ENCODE results near the gene HTR1D. TPM values are rescaled to one million over a fixed set of nuclear protein-coding genes. Genes with fewer than 3 reads are reported as not detected.

HTR1D gene
- total RNA-seq, 3 donors from 2014 or later = 0.47 TPM; not detected in 2

DNA sequence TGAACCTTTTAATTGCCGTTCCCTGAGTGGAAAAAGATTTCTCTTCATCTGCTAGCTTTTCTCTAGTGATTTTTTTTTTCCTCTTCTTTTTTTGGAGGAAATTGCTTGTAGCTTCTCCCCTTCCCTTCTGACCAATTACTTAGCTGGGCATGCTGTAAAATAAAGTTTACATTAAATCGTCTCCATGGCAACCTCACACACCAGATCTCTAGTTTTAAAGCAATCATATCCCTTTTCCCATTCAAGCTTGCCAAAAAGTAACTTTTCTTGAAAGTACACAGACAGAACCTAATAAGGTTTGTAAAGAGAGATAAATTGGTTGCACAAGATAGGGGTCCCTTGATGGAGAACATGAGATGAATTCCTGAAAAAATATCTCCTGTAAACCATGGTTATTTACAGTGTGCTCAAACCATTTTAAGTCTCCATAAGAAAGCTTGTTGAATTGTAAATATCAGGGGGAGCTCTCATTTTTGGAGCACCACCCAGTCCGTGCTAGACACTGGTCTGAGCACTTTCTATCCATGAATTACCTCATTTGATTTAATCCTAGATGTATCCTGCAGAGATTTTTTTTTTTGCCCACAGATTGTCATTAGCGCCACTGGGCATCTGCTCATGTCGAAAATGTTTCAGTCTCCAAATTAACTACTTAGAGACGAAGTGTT lies 32.6 kb upstream of the HTR1D start:
- H3K4me1 ChIP-seq (ENCODE audit: low read depth) = no peaks in the 10 kb centered on the region
- no peaks in the 10 kb centered on the region for H3K9me3 ChIP-seq
- H3K4me3 ChIP-seq = no peak overlapping the region
- no peak for DNase-seq
- intact Hi-C loops (cut with DNase I, micrococcal nuclease) = no loop called here
- no peaks in the 10 kb centered on the region for H3K36me3 ChIP-seq (ENCODE audit: low read depth)
- ATAC-seq = no peak
- TF ChIP-seq, protein P1, sequence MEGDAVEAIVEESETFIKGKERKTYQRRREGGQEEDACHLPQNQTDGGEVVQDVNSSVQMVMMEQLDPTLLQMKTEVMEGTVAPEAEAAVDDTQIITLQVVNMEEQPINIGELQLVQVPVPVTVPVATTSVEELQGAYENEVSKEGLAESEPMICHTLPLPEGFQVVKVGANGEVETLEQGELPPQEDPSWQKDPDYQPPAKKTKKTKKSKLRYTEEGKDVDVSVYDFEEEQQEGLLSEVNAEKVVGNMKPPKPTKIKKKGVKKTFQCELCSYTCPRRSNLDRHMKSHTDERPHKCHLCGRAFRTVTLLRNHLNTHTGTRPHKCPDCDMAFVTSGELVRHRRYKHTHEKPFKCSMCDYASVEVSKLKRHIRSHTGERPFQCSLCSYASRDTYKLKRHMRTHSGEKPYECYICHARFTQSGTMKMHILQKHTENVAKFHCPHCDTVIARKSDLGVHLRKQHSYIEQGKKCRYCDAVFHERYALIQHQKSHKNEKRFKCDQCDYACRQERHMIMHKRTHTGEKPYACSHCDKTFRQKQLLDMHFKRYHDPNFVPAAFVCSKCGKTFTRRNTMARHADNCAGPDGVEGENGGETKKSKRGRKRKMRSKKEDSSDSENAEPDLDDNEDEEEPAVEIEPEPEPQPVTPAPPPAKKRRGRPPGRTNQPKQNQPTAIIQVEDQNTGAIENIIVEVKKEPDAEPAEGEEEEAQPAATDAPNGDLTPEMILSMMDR (IDR thresholded peaks at IDR 0.05) = no peak

DNA sequence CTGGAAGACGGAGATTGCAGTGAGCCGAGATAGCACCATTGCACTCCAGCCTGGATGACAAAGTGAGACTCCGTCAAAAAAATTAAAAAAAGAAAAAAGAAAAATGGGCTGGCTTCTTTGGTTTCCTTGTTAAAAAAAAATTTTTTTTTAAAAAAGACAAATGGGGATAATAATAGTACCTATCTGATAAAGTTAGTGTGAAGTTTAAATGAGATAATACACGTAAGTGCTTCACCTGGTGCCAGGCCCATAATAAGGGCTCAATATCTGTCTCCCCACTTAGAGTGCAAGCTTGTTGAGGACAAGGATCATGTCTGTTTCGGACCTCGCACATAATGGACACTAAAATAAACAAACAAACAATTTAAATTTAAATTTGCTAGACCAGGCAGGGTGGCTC lies 30.0 kb upstream of the HTR1D start:
- no peaks in the 10 kb centered on the region for H3K9me3 ChIP-seq
- no peaks in the 10 kb centered on the region for H3K4me1 ChIP-seq (ENCODE audit: low read depth)
- DNase-seq (no peak), ATAC-seq (no peak)
- TF ChIP-seq, protein P1 (IDR thresholded peaks at IDR 0.05) = no peak
- no peak overlapping the region for H3K4me3 ChIP-seq
- intact Hi-C loops (cut with DNase I, micrococcal nuclease) = no loop called here
- H3K36me3 ChIP-seq (ENCODE audit: low read depth) = no peaks in the 10 kb centered on the region

DNA sequence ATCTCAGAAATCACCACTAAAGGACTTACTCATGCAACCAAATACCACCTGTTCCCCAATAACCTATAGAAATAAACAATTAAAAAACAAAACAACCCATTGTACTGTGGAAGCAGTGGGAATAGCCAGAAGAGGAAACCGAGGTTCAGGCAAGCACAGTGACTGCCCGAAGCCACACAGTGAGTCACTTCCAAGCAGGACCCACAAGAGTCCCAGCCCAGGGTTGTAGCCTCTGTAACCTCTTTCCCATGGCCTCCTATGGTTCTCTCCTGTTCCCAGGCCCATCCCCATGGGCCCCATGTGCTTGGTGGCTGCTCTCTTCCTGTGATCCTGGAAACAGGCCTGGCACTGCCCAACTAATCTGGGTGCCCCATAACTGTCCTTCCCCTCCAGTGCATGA lies 29.0 kb upstream of the HTR1D start:
- Histone ChIP-seq H3K36me3 (ENCODE audit: low read depth) (no peaks in the 10 kb centered on the region), H3K4me1 (ENCODE audit: low read depth) (no peaks in the 10 kb centered on the region), H3K4me3 (no peak overlapping the region), H3K9me3 (no peaks in the 10 kb centered on the region)
- TF ChIP-seq, protein P1 (IDR thresholded peaks at IDR 0.05) = no peak
- intact Hi-C loops (cut with DNase I, micrococcal nuclease) = no loop called here
- DNase-seq (no peak), ATAC-seq (no peak)

DNA sequence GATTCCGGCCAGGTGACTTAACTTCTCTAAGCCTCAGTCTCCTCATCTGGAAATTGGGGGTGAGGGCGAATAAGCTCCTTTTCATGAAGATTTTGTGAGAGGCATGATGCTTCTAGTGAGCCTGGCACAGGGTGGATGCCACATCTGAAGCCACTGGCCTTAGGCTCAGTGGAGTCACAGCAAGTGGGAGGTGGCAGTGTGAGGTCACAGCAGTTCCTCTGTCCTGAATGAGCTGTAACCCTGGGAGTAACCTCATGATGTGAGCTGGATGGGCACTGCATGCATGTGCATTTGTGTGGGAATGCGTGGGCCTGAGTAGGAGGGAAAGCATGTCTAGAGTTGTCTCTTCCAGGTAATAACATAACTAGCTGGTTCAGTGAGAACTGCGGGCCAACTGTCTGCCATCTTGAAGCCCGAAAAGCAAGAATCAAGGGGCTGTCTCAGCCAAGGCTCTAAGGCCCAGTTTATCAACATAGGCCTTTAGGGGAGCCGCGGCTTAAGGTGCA lies 27.0 kb upstream of the HTR1D start:
- H3K36me3 ChIP-seq (ENCODE audit: low read depth) = no peaks in the 10 kb centered on the region
- DNase-seq = no peak
- H3K4me1 ChIP-seq (ENCODE audit: low read depth) = no peaks in the 10 kb centered on the region
- TF ChIP-seq, protein P1 (IDR thresholded peaks at IDR 0.05) = no peak
- intact Hi-C loops (cut with DNase I, micrococcal nuclease) = no loop called here
- no peak overlapping the region for H3K4me3 ChIP-seq
- H3K9me3 ChIP-seq = no peaks in the 10 kb centered on the region
- ATAC-seq = no peak

DNA sequence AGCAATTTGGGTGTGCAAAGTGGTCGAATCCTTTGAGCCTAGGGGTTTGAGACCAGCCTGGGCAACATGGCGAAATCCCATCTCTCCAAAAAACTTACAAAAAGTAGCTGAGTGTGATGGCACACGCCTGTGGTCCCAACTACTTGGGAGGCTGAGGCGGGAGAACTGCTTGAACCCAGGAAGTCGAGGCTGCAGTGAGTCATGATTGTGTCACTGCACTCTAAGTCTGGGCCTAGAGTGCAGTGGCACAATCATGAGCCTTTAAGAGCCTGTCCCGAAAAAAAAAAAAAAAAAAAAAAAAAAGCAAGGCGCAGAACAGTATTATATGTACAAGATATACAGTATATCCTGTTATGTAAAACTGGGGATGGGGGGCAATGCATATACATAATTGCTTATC lies 25.1 kb upstream of the HTR1D start:
- TF ChIP-seq, protein P1 (IDR thresholded peaks at IDR 0.05) = no peak
- H3K4me1 ChIP-seq (ENCODE audit: low read depth) = no peaks in the 10 kb centered on the region
- ATAC-seq (no peak), DNase-seq (no peak)
- no peak overlapping the region for H3K4me3 ChIP-seq
- no peaks in the 10 kb centered on the region for H3K9me3 ChIP-seq
- intact Hi-C loops (cut with DNase I, micrococcal nuclease) = no loop called here
- no peaks in the 10 kb centered on the region for H3K36me3 ChIP-seq (ENCODE audit: low read depth)
